ENCODE data around the gene SOX5.

SOX5 gene

DNA sequence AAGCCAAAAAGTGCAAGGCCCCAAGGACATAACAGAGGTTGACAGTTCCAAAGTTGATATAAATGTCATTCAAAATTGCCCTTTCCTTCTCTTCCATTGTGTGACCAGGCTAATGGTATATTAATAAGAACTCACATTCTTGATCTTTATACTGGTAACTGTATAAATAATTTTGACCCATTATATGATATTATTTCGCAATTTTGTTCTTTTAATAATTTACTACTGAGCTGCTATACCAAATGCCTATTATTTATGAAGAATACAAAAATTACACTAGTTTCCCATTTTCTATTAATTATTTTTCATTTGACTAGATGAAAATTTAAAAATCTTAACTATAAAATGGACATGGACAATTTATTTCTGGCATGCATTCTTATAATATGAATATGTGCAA lies 370.2 kb downstream of the SOX5 start:
- DNase-seq, result no peak

DNA sequence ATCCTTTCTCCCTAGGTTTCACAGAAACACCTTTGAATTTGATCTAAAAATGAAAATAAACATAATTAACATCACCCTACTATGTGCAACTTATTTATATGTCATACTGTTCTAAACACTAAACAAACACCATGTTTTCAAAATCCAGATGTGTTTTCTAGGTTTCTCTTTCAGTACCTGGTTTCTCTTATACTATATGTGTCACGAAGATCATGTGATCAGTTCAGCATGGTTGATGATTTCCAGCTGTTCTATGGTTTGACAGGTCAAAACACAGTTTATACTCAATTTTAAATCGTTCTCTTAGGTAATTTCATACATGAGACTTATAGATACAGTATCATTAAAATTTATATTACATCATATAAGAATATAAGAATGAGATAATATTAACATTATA lies 373.1 kb downstream of the SOX5 start:
- no peak for DNase-seq

DNA sequence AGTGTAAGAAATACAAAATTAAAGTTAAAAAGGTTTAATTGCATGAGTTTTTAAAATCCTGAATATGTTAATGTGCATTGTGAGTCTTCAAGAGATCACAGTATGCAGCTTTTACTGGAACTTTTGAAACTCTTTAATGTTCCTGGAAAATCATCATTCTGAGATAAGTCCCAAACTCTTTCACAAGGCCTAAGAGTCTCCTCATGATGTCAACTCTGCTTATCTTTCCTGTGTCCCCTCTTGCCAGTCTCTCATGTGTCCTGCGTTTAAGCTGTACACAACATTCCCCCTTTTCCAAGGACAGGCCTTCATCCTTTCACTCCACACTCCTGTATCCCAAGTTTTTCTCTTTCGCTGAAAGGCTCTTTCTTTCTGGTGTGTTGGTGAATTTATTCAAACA lies 380.1 kb downstream of the SOX5 start:
- no peak for DNase-seq

DNA sequence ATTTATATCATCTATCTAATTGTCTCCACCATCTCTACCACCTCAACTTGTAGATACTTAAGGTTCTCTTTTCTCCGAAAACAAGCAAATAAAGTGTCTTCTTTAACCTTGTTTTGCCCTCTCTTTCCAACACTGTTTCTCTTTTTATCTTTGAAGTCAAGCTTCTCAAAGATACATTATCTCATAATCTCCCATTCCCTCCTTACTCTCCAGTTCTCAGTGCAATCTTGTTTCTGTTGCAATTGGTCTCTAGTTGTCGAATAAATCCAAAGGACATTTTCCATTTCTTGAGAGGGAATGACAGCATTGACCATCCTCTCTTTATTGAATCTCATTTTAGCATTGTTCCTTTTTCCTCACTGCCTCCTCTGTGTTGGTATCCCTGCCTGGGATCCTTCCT lies 383.3 kb downstream of the SOX5 start:
- DNase-seq, result no peak

DNA sequence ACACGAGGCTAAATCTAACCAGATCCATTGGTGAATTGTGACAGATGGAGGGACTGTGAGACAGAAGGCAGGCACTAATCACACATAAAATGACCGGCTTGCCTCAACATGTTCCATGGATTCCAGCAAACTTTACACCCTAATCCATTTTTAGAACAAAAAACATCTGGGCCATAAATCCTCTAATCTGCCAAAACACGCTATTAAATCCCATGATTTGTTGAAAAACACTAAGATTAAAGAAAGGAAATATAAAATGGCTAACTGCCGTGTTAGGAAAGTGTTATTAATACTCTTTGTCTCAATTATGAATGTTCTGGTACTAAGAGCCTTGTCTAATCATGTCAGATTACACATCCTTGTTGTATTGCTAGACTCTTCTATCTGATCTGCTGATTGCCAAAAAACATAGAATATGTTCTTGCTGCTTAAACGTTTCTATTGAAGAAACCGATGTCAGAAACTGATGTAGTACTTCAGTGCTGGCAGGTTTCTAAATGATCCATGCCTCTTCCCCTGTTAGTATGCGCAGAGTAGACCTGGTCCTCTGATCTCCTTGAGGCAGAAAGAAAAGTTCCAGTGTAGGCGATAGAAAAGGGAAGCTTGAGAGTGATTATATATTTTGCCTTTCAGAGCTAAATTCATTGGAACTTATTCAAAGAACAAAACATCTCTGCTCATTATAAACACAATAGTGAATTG lies 384.9 kb downstream of the SOX5 start:
- DNase-seq, result no peak

DNA sequence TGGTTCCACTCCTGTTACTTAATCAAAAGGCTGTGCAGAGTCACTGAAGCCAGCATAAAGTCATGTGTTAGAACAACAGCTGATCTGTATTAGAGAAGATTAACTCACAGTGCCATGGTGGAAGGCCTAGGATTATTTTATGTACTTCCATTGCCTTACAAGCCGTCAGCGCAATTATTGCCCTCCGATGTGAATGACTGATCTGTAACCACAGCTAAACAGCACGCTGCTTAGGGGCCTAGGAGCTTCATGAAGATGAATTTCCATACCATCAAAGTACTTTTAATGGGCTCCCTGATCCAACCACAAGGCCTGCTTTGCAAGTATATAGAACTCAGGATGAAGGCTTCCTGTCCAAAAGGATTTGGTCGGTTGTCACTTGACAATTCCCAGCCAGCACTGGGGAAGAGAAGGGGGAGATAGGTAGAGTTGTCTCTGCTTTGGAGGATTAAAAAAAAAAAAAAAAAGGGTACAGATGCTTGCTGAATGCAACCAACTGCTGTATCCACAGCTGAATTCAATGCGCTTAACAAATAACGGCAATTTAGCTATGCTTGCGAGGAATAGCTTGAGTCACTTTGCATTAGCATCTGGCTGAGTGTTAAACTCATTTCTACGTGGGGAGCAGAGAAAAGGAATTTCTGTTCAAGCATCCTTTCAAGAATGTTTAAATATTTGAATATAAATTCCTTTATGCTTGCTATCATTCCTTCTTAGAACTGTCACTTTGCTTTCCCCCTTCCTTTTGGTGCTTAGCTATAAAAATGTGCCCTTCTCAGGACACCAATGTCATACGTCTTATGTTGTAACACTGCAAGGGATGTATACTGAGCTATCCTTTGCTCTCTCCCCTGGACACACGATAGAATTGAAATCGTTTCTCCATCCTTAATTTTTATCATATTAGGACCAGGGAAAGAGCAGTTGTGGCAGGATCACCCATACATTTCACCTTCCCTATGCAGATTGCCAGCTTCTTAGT lies 387.8 kb downstream of the SOX5 start:
- DNase-seq, result no peak

DNA sequence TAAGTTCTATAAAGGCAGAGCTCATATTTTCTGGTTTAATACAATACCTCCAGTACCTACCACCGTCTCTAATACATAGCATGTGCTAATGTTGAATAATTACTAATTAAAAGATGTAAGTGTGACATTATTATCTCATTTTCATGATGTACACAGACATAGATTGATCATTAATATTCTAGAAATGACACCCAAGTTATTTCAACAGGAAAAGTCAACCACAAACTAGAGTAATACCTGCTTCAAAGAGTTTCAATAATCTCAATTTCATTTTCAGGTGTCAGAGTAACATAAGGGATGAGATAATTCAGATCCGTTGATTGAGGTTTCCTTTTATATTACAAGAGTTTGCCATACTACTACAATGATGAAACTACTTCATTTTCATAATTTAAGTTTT lies 388.9 kb downstream of the SOX5 start:
- no peak for DNase-seq

DNA sequence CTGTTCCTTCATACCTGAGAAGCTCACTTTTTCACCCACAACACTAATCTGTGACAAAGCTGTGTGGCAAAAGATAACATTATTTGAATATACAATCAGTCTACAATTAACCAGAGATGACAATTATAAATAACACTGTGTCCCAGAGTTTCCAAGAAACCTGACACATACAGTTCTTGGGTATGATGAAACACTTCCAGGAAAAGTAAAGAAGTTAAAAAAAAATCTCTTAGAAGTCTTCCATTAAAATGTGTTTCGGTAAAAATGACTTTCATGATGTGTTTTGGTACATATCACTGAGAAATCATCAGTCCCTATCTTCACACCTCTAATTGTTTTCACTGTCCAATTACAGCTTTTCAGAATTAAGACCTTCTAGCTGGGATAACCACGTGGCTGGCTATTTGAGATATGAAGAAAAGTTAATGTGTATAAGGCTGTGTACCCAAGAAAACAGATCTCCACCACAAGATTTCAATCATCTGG lies 390.2 kb downstream of the SOX5 start:
- no peak for DNase-seq

DNA sequence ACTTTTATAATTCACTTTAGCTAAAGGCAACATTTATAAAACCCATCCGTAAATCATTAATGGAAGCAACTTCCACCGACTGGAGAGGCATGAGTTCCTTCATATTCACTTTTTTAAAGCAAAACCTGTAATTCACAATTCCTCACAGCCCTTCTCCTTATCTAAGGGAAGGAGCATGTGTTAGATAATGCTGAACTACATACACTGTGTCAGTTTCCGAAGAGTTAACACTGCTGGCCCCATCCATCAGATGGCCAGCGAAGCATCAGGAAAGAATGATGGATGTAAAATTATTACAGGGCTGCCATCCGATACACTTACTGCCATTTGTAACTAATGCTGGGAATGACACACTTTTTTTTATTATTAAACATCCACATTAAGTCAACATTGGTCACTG lies 392.8 kb downstream of the SOX5 start:
- DNase-seq, result no peak

DNA sequence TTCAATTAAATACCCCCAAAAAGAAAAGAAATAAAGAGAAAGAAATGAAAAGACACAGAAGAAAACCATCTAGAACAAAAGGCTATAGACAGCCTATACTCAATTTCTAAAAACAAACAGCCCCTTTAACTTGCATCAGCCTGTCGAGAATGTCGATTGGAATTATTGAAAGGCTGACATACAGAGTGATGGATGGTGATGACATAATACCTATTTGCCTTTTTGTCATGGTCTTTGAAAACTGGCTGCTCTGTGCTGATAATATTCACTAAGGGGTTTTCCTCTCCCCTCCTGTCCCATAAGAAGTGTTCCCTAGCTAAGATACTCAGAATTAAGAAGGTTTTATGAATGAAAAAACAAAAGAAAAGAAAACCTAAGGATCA lies 393.7 kb downstream of the SOX5 start:
- DNase-seq, result no peak

DNA sequence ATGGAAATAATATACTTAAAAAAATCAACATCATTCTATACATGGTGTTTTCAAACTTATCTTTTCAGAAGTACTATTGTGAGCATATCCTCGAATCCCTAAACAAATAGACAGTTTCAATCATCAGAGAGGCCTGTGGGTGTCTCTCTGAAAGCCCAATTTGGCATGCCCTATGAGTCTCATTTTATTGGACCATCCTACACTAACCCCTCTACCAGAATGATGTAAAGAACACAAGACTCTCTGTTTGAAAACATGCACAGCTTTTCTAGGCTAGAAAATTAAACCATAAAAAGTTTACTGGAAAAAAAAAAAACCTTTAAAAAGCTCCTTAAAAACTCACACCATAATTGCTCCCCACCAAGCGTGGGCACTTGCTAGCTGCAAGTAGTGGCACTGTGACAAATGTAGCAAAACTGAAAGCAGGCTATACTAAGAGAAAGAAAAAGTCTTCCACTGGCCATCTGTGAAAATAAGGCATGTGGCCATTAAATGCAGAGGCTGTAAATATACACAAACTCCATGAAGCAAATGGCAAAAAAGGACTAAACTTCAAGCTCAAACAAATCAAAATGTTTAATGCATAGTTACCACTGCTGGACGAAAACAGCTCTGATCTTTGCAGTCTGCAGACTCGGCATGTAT lies 394.2 kb downstream of the SOX5 start:
- no peak for DNase-seq

DNA sequence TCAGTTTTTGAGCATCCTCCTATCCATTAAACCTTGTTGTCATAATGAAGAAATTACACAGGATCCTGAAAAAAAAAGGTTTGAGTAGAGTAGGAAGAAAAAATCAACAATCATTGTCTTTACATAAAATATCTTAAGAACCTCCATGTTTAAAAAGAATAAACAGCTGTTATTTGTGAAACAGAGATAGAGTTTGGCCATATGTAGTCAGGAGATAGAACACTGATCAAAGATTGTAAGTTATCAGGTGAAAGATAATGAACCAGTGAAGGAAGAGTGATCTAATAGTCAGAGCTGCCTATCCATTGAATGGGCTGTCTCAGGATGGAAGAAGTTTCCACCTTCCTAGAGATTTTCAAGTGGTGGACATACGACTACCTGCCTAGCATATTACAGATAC lies 397.1 kb downstream of the SOX5 start:
- no peak for DNase-seq

DNA sequence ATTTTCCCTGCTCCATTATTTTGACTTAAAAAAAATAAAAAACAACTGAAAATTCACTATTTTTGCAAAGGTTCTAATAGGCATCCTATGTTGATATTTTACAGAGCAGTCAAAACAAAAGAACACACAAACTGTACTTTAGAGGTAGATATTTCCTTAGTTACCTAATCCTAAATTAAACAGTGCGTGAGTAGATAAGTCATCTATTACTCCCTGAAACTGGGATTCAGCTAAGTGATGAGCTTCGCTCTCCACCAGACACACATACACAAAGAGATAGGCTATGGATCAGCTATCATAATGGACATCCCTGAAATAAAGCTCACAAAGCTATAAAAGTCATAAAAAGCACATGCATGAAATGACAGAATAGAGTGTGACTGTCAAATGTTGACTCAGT lies 398.7 kb downstream of the SOX5 start:
- DNase-seq, result no peak

DNA sequence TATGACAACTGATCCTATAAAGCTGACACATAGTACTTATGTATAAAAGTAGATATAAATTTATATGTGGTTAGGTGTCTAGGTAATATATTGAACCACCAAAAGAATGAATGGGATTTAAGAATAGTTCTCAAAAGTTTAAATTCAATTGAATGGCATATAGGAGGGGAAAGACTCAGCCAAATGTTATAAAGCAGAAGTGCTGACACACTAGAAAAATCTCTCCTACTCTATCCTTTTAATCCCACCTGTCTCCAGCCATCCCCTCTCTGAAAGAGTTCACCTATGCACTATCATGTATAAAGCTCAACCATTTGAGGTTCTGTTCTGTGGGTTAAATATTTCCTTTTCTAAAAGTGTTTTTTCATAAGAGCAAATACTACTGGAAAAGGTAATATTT lies 400.7 kb downstream of the SOX5 start:
- no peak for DNase-seq

DNA sequence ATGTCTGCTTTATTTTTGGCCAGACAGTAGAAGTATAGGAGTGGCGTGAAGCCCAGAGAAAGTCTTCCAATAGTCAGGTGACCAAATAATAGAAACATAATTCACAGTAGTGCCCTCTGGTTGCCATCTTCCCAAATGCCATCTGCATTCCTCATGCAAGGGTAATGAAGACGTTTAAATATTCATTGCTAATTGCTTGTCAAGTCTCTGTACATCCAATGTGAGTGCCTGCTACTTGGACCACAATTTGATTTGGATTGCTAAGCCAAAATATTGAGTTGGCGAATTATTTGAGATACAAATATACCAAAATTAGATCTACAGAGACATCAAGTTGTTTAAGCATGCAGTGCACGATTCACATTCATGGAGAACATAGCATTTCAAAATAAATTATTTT lies 402.7 kb downstream of the SOX5 start:
- no peak for DNase-seq

DNA sequence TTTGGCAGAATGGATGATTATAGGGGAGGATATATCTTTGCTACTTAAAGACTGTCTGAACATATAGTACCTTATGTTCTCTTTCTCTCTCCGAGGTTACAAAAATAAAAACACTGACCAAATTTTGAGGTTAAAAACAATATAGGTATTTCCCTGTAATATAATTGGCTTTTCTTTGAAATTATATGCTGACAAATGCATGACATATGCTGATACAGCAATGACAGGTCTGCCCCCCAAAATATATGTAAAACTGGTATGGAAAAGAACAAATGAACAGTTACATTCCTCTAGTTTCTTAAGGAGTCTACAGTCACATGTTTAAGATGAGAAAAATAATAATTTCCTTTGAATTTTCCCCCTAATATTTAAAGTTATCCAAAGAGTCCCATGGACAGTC lies 405.7 kb downstream of the SOX5 start:
- DNase-seq, result no peak

DNA sequence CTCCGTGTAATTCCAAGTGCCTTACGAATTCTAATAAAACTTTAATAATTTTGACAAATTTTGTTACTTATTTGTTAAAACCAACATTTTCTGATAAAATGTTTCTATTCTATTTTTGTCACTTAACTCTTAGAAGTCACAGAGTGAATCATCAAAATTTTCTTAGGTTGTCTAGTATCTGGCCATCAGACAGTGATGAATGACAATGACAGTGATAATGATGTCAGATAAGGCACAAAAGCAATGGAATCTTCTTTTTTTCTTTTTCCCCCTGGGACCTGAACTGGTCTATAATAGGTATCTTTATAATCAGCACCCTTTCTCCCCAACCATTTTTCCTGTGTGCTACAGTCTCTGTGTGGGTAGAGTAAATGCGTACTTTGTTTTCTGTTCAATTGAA lies 407.3 kb downstream of the SOX5 start:
- DNase-seq, result no peak

DNA sequence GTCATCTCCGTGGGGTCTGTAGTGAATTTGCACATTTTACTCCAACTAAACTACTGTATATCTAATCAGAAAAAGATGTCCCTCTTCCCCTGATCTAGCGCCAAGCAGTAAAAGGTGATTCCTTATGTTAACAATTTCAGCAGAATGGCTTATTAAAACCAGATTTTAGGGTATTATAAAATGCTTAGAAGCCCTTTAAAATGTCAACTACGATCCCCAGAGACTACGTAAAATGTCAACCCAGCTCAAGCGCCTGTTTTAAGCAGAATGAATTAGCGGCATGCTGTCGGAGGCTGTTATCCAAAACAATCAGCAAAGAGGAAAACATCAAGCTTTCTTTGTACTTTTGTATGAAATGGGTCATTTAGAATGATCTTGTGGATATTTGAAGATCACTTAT lies 408.9 kb downstream of the SOX5 start:
- DNase-seq, result no peak

DNA sequence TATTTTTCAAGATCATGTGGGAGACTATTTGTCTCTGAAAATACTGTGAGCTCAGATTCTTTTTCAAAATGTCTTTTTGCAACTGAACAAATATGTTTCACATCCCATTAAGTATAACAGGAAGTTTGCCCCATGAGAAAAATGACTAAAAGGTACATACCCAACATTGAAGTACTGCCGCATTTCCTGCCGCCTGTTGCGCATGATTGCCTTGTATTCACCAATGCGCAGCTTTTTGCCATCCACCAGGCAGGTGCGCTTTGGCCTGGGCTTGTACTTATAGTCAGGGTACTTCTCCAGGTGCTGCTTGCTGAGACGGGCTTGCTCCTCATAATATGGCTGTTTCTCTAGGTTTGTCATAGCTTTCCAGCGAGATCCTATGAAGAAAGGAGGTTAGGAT lies 413.2 kb downstream of the SOX5 start:
- DNase-seq, result no peak

DNA sequence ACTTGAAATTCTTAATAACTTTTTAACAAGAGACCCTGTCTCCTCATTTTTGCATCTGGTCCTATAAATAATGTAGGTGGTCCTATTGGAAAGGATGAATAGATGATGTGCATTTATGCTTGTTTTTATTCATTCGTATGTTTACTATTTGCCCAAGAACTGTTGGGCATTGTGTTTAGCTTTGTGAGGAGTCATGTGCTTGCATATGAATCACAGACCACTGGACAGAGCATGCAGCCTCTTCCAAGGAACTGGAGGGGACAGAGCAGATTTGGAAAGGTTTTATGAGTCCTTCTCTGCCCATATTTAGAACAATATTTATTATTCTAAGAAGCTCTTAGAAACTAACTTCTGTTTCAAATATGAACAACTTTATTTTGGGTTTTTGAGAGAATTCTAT lies 414.0 kb downstream of the SOX5 start:
- no peak for DNase-seq

DNA sequence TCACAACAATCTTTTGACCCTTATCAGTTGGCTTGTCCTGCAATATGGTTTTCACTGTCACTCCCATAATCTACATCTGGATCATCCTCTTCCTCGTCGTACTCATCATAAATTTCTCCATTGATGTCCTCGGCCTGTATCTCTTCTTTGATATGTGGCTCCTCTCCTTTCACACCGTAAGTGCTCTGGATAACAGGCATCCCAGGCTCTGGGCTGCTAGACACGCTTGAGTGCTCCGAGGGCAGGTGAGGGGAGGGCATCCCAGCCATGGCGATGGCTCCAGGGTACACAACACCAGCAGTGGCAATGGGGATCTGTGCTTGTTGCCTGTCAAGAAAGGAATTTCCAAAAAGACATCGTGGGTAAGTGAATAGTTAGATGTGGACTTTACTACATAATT lies 415.3 kb downstream of the SOX5 start:
- no peak for DNase-seq

DNA sequence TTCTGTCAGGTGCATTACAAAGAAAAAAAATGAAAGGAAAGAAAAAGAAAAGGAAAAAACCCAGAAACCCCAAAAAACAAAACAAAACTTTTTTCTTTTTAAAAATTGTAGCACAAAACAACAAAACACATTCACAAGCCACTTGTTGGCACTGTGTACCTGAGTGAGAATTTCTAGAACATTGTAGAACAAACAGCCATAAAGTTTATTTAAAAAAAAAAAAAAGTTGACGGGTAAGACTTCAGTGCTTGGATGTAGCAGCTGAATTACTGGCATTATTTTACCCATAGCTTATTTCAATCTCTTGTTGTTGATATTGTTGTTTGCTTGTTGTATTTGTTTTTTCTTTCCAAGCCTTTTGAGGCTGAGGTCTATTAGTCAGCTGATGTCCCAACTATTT lies 415.8 kb downstream of the SOX5 start:
- no peak for DNase-seq

DNA sequence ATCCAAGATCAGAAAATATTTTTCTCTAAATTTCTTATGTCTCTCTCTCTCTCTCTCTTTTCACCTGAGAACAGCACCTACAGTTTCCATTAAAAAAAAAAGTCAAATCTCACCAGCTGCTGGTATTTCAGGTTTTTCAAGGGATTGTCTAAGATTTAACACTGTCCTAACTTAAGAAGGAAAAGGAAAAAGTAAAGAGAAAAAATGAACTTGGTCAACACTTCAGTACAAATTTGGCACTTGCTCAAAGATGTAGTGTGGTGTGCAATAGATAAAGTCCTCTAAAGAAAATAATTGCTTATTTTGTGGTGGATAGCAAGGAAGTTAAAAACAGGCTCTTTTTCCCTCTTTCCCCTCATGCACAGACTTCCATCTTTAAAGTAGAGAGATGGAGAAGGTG lies 416.2 kb downstream of the SOX5 start:
- no peak for DNase-seq

DNA sequence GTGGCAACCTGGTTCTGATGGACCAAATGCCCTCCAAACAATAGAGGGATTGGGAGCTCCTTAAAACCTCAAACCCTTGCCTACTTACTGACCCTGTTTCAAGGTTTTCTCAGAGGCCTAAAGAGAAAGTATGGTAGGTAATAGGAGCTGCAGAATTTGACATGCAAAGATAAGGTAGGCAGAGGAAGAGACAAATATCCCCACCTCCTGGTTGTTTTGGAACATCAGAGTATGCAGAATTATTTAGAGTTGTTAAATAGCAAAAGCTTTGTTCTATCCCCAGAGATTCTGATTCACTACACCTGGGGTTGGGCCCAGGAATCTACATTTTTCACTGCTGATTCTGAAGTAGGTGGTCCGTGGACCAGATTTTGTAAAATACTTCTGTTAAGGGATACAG lies 421.2 kb downstream of the SOX5 start:
- DNase-seq, result no peak
